ENCODE results near the gene HPN.

The HPN gene

DNA sequence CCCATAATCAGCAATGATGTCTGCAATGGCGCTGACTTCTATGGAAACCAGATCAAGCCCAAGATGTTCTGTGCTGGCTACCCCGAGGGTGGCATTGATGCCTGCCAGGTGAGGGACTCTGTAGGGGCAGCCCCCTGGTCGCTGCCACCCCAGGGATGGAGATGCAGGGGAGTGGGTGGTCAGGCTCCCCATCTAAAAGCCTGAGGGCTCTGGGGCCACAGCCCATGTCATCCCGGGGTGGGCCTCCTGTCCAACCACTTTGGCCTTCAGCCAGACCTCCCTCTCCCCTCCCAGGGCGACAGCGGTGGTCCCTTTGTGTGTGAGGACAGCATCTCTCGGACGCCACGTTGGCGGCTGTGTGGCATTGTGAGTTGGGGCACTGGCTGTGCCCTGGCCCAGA lies 24.1 kb downstream of the HPN start:
- no peak for DNase-seq

DNA sequence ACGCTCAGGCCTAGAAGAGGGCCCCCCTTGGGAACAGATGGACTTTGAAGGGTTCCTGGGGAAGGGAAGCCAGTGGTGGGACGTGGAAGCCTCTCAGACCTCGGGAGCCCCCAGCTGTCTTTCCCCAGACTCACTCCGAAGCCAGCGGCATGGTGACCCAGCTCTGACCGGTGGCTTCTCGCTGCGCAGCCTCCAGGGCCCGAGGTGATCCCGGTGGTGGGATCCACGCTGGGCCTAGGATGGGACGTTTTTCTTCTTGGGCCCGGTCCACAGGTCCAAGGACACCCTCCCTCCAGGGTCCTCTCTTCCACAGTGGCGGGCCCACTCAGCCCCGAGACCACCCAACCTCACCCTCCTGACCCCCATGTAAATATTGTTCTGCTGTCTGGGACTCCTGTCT lies 24.6 kb downstream of the HPN start:
- DNase-seq, result no peak

- DNase-seq, result peak; percentile 62
These were observed 25.4 kb downstream of the HPN start for GRCh38 chr19:35066691-35067563.

GRCh38 chr19:35068941-35069634 lies 27.6 kb downstream of the HPN start:
- DNase-seq, result no peak

DNA sequence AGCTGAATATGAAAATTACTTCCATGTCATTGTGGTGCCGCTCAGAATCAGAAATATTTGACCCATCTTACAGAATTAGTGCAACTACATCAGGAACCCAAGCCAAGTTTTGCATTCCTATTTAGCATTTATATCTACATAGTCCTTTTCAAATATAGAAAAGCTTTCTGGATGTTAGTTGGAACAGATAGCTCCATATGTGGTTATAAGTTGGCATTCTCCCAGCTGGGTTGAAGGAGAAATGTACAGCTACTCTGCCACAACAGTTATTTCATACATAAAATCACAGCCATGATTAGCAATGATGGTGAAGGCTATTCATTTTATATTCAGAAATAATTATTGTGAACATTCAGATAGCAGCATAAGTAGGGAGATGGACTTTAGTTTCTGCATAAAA lies 28.2 kb downstream of the HPN start:
- no peak for DNase-seq

- no peak for DNase-seq
These were observed 28.9 kb downstream of the HPN start for GRCh38 chr19:35070471-35070870.

DNA sequence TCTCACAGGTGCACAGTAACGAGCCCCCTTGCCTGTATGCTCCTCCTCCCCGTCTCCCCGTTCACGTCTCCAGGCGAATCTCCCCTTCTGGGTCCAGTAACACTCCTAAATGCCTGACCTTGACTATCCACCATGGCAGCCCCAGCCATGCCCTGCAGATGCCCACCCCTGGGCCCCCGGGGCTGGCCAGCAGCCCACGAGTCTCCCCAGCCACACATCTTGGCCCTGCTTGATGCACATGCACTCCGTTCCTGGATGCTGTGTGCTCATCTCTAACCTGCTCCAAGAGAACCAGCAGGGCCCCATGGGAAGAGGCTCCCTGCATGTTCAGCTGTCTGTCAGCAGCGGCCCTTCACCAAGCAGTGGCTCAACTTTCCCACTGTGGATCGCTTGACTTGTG lies 32.0 kb downstream of the HPN start:
- no peak for DNase-seq

DNA sequence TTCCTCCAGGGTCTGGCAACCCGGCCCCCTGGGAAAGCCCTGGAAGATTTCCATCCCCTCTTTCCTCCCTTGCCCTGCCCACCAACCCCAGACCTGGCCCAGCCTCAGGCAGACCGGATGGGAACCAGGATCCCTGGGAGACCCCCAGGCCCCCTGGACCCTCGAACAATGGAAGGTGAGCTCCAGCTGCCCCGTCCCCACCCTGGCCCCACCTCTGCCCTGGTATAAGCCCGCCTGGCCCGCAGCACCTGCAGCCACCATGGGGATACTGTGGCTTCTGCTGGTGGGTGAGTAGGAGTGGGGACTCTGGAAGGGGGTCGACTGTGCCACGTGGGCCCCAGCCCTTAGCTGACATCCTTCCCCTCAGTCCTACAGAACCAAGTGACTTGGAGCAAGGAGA lies 32.4 kb downstream of the HPN start:
- no peak for DNase-seq

DNA sequence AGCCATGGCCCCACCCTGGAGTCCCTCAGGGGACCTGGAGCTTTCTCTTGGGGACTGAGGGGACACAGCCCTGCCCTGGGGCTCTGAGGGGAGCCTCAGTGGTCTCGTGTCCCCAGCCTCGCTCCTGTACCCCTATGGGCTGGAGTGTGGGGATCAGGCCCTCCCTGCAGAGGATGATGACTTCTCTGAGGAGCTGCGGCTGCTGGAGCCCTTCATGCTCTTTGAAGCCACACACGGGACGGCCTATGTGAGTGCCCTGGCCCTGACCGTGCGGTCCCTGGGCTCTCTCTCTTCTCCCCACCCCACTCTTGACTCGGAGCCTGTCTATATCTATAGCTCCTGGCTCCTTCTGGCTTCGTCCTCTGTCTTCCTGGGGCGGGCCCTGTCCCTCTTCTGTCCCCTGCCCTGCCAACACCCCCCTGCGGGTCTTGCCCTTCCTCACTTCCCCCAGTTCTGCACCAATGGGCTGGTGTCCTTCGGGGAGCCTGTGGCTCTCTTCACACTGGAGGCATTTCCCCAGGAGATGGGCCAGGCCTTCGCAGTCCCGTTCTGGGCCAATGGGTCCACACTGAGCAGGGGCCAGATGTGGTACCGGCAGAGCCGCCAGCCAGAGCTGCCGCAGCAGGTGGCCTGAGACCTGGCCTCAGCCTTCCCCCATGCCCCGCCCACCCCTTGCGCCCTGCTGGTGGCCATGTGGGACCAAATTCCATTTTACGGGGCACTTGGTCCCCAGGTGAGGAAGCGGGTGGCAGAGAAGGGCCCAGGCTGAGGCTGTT lies 33.1 kb downstream of the HPN start:
- DNase-seq, result no peak

GRCh38 chr19:35075202-35076025 lies 33.9 kb downstream of the HPN start:
- DNase-seq, result no peak

DNA sequence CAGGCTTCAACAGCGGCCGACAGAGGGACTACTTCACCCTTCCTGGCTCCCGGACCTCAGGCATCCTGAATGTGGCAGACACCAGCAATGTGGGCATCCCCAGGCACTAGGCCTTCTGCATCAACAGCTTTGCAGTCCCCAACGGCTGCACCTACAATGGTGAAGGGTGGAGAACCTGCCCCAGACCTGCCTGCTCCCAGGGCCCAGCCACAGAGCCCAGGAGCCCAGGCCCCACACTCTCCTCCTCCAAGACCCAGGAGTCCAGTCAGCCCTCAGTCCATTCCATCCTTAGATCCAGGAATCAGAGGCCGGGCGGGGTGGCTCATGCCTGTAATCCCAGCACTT lies 34.5 kb downstream of the HPN start:
- no peak for DNase-seq

DNA sequence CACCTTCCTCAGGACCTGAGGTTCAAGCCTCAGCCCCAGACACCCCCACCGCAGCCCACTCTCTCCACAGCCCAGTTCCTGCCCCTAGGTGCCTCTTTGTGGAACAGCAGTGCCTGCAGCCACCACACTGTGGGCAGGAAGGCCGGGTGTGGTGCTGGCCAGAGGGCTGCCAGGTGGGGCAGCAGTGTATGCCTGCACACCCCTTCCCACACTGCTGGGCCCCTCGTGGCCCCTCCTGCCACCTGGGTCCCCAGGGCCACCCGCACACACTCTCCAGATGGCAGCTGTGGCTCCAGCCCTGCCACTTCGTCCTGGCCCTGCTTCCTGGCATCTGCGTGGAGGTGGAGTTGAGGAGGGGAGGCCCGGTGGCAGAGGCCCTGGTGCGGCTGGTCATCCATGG lies 35.1 kb downstream of the HPN start:
- no peak for DNase-seq

- no peak for DNase-seq
These were observed 36.1 kb downstream of the HPN start for GRCh38 chr19:35077411-35078223.

DNA sequence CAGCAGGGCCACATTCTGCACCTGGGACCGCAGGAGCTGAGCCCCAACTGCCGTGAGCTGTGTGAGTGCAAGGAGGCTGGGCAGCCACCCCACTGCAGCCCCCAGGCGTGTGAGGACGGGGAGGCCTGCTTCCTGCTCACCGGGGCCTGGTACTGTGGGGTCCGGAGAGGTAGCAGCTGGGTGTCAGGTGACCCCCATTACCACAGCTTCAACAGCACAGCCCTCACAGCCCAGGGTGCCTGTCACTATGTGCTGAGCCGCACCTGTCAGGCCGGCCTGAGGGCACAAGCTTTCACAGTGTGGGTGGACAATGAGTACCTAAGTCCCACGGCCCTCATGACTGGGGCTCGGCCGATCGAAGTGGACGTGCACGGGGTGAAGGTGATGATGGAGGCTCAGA lies 38.3 kb downstream of the HPN start:
- DNase-seq, result no peak

DNA sequence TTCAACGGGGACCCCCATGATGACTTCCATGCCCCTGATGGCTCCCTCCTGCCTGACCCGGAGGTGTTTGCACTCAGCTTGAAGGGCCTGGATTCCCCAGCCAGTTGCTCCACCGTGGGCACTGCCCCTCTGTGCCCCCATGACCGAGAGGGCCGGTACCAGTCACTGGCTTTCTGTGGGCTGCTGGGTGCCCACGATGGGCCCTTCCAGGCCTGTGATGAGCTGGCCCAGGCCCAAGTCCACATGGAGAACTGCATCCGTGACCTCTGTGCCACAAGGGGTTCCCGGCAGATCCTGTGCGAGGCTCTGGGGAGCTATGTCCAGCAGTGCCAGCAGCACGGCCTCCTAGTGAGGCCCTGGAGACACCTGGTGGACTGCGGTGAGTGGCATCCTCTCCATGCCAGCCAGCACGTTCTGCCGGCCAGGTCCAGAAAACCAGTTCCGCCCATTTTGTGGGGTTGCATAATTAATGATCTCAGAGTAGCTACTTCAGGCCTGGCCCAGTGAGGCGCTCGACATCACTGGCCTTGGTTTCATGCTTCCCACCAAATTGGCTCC lies 39.2 kb downstream of the HPN start:
- no peak for DNase-seq

DNA sequence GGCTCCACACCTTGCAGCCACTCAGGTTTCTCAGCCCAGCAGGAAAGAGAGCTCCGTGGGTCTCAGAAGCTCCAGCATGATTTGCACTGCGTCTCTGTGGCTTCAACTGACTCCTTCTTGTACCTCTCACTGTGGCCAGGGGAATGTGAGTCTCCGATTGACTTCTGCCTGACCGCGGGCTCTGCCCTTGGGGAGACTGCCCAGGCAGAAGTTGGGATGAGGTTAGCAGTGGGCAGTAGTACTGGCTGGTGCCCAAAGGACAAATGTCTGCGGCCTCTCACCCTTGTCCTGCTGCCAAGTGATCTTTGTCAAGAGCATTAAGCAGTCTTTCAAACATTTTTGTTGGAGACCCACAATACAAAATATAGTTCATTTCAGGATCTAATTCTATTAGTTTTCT lies 39.7 kb downstream of the HPN start:
- no peak for DNase-seq

GRCh38 chr19:35083691-35084508 lies 42.4 kb downstream of the HPN start:
- no peak for DNase-seq

DNA sequence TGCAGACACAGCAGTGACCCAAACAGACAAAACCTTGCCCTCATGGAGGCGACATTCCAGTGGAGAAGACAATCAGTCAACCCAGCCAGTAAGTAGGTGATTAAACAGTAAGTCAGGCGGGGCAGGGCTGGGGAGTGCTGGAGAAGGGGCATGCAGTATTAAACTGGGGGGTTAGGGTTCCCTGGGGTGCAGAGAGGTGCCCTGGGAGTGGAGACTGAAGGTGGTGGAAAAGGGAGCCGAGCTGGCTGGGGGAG lies 42.9 kb downstream of the HPN start:
- no peak for DNase-seq

- DNase-seq, result no peak
These were observed 44.4 kb downstream of the HPN start for GRCh38 chr19:35085947-35086346.

- DNase-seq, result no peak
These were observed 44.9 kb downstream of the HPN start for GRCh38 chr19:35086455-35086854.

DNA sequence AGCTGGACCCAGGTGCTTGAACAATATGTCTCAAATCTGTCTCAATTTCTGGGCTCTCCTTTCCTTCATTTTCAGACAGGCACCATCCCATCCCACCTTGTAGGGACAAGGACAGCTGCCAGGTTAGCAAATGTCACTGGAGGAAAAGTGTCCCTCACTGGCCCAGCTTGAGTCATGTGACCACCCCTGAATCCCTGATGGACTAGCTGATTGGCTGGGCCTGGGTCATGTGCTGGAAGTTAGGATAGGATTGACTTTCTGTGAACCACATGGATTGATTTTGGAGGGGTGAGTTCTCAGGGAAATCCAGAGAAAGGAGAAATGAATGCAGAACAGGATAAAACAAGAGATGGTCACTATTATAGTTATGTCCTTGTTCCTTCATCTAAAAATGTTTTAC lies 45.9 kb downstream of the HPN start:
- no peak for DNase-seq

Measured in NCI-H2029 (cell line).